ENCODE results near the gene GALNT2.
A peak's percentile ranks its signal among the peaks of the same experiment; 100 is the strongest.

GALNT2 gene

GRCh38 chr1:230066466-230067404 is at the start of gene GALNT2:
Gene GALNT2, plus strand, starts transcription at chr1:230067238. Its CDS starts 43 bp downstream, at chr1:230067281.
- Histone ChIP-seq H3K4me3 (ENCODE audit: low read length in 2 of 2) (peak within 1 kb of the TSS; percentile 75 to 88), H3K27ac (ENCODE audit: low read depth in 2 of 2, low read length in 2 of 2) (peak within 1 kb of the TSS; percentile 79 to 84), H3K9me3 (ENCODE audit: control insufficient read depth in 2 of 2, low read length in 2 of 2) (no peaks in the 10 kb centered on the region), H3K27me3 (ENCODE audit: control insufficient read depth in 2 of 2, insufficient read depth in 2 of 2, low read length in 2 of 2) (no peaks in the 10 kb centered on the region), H3K9ac (ENCODE audit: low read depth in 1 of 2, low read length in 2 of 2) (peak within 1 kb of the TSS; percentile 75 to 80), H3K36me3 (ENCODE audit: control insufficient read depth in 2 of 2, insufficient read depth in 2 of 2, low read length in 2 of 2) (no peaks in the 10 kb centered on the region), H3K4me1 (ENCODE audit: control insufficient read depth in 2 of 2, insufficient read depth in 2 of 2, low read length in 2 of 2) (peaks cover 8 to 21% of the 10 kb centered on the region in 2 donors)

- no peak overlapping the region for H3K27ac ChIP-seq (ENCODE audit: low read depth in 2 of 2, low read length in 2 of 2)
- H3K9ac ChIP-seq (ENCODE audit: low read depth in 1 of 2, low read length in 2 of 2), result no peak overlapping the region
Observed at GRCh38 chr1:230020451-230020850, 46.6 kb upstream of the GALNT2 start.

GRCh38 chr1:230022666-230023380 is 44.2 kb upstream of the GALNT2 start:
- no peaks in the 10 kb centered on the region for H3K4me1 ChIP-seq (ENCODE audit: control insufficient read depth in 2 of 2, insufficient read depth in 2 of 2, low read length in 2 of 2)
- H3K36me3 ChIP-seq (ENCODE audit: control insufficient read depth in 2 of 2, insufficient read depth in 2 of 2, low read length in 2 of 2), result no peaks in the 10 kb centered on the region
- H3K9ac ChIP-seq (ENCODE audit: low read depth in 1 of 2, low read length in 2 of 2), result no peak overlapping the region
- no peak overlapping the region for H3K27ac ChIP-seq (ENCODE audit: low read depth in 2 of 2, low read length in 2 of 2)
- no peak overlapping the region for H3K4me3 ChIP-seq (ENCODE audit: low read length in 2 of 2)
- no peaks in the 10 kb centered on the region for H3K9me3 ChIP-seq (ENCODE audit: control insufficient read depth in 2 of 2, low read length in 2 of 2)
- no peaks in the 10 kb centered on the region for H3K27me3 ChIP-seq (ENCODE audit: control insufficient read depth in 2 of 2, insufficient read depth in 2 of 2, low read length in 2 of 2)

More at GRCh38 chr1:230020451-230020850, 46.6 kb upstream of the GALNT2 start:
- Histone ChIP-seq H3K4me1 (ENCODE audit: control insufficient read depth in 2 of 2, insufficient read depth in 2 of 2, low read length in 2 of 2) (no peaks in the 10 kb centered on the region), H3K27me3 (ENCODE audit: control insufficient read depth in 2 of 2, insufficient read depth in 2 of 2, low read length in 2 of 2) (no peaks in the 10 kb centered on the region), H3K36me3 (ENCODE audit: control insufficient read depth in 2 of 2, insufficient read depth in 2 of 2, low read length in 2 of 2) (no peaks in the 10 kb centered on the region), H3K9me3 (ENCODE audit: control insufficient read depth in 2 of 2, low read length in 2 of 2) (no peaks in the 10 kb centered on the region), H3K4me3 (ENCODE audit: low read length in 2 of 2) (no peak overlapping the region)

DNA sequence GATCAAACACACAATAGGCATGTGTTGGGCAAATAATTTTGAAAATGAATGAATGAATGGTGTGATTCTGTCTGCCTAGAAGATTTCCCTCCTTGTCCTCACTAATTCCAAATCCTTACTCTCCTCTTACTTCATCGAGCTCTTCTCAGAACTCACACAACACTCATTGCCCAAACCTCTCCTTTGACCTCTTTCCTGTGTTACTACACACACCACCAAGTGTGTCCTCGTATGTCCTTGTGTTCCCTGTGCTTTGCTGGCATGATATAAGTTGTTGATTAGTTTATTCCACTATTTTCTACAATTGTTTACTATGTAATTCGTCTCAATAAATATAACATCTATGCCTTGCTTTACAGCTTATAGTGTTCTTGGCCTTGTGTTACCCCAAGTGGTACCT is 41.4 kb upstream of the GALNT2 start:
- Histone ChIP-seq H3K9me3 (ENCODE audit: control insufficient read depth in 2 of 2, low read length in 2 of 2) (no peaks in the 10 kb centered on the region), H3K27ac (ENCODE audit: low read depth in 2 of 2, low read length in 2 of 2) (no peak overlapping the region), H3K36me3 (ENCODE audit: control insufficient read depth in 2 of 2, insufficient read depth in 2 of 2, low read length in 2 of 2) (no peaks in the 10 kb centered on the region), H3K27me3 (ENCODE audit: control insufficient read depth in 2 of 2, insufficient read depth in 2 of 2, low read length in 2 of 2) (no peaks in the 10 kb centered on the region), H3K4me3 (ENCODE audit: low read length in 2 of 2) (no peak overlapping the region), H3K4me1 (ENCODE audit: control insufficient read depth in 2 of 2, insufficient read depth in 2 of 2, low read length in 2 of 2) (peaks cover 0 to 2% of the 10 kb centered on the region in 2 donors), H3K9ac (ENCODE audit: low read depth in 1 of 2, low read length in 2 of 2) (no peak overlapping the region)

GRCh38 chr1:230026139-230026538 is 40.9 kb upstream of the GALNT2 start:
- Histone ChIP-seq H3K4me3 (ENCODE audit: low read length in 2 of 2) (no peak overlapping the region), H3K27me3 (ENCODE audit: control insufficient read depth in 2 of 2, insufficient read depth in 2 of 2, low read length in 2 of 2) (no peaks in the 10 kb centered on the region), H3K36me3 (ENCODE audit: control insufficient read depth in 2 of 2, insufficient read depth in 2 of 2, low read length in 2 of 2) (no peaks in the 10 kb centered on the region), H3K9me3 (ENCODE audit: control insufficient read depth in 2 of 2, low read length in 2 of 2) (no peaks in the 10 kb centered on the region), H3K27ac (ENCODE audit: low read depth in 2 of 2, low read length in 2 of 2) (no peak overlapping the region), H3K4me1 (ENCODE audit: control insufficient read depth in 2 of 2, insufficient read depth in 2 of 2, low read length in 2 of 2) (peaks cover 0 to 2% of the 10 kb centered on the region in 2 donors), H3K9ac (ENCODE audit: low read depth in 1 of 2, low read length in 2 of 2) (no peak overlapping the region)

DNA sequence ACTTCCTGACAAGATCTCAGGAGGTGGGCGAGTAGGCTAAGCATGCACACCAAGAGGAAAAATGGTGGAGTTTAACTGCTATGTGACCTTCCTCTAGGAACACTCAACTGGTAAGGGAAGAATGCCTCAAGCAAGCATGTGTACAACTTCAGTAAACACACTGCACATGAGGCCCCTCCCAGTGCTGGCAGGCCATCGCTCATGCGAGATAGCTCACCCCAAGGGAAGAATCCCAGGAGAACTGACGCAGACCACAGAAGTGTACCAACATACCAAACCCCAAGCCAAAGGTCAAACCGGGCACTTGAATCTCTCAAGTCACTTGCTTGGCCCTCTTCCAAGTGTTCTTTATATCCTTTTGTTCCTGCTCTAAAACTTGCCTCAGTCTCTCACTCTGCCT is 40.5 kb upstream of the GALNT2 start:
- no peaks in the 10 kb centered on the region for H3K9me3 ChIP-seq (ENCODE audit: control insufficient read depth in 2 of 2, low read length in 2 of 2)
- H3K4me3 ChIP-seq (ENCODE audit: low read length in 2 of 2), result no peak overlapping the region
- H3K27ac ChIP-seq (ENCODE audit: low read depth in 2 of 2, low read length in 2 of 2), result no peak overlapping the region

DNA sequence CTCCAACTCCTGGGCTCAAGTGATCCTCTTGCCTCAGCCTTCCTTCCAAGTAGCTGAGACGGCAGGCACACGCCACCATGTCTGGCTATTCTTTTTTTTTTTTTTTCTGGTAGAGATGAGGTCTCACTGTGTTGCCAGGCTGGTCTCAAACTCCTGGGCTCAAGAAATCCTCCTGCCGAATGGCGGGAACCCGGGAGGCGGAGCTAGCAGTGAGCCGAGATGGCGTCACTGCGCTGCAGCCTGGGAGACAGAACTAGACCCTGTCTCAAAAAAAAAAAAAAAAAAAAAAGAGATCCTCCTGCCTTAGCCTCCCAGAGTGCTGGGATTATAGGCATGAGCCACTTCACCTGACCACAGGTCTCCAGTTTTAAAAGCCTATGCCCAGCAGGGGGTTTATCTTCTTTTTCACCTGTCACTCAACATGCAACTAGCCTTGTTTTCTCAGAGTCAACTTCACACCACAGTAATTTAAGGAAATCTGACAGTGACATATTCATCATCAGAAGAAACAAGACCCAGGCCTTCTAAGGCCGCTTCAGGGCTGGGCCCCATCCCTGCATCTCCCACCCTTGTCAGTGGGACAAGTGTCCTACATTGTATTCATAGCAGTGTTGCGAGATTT is 38.3 kb upstream of the GALNT2 start:
- H3K27me3 ChIP-seq (ENCODE audit: control insufficient read depth in 2 of 2, insufficient read depth in 2 of 2, low read length in 2 of 2), result no peaks in the 10 kb centered on the region
- no peaks in the 10 kb centered on the region for H3K36me3 ChIP-seq (ENCODE audit: control insufficient read depth in 2 of 2, insufficient read depth in 2 of 2, low read length in 2 of 2)
- no peaks in the 10 kb centered on the region for H3K9me3 ChIP-seq (ENCODE audit: control insufficient read depth in 2 of 2, low read length in 2 of 2)

More for the DNA sequence above, 40.5 kb upstream of the GALNT2 start:
- no peaks in the 10 kb centered on the region for H3K36me3 ChIP-seq (ENCODE audit: control insufficient read depth in 2 of 2, insufficient read depth in 2 of 2, low read length in 2 of 2)
- peaks cover 0 to 2% of the 10 kb centered on the region in 2 donors for H3K4me1 ChIP-seq (ENCODE audit: control insufficient read depth in 2 of 2, insufficient read depth in 2 of 2, low read length in 2 of 2)
- H3K27me3 ChIP-seq (ENCODE audit: control insufficient read depth in 2 of 2, insufficient read depth in 2 of 2, low read length in 2 of 2), result no peaks in the 10 kb centered on the region
- H3K9ac ChIP-seq (ENCODE audit: low read depth in 1 of 2, low read length in 2 of 2), result no peak overlapping the region

GRCh38 chr1:230029244-230029941 is 37.6 kb upstream of the GALNT2 start:
- Histone ChIP-seq H3K27me3 (ENCODE audit: control insufficient read depth in 2 of 2, insufficient read depth in 2 of 2, low read length in 2 of 2) (no peaks in the 10 kb centered on the region), H3K4me3 (ENCODE audit: low read length in 2 of 2) (no peak overlapping the region), H3K27ac (ENCODE audit: low read depth in 2 of 2, low read length in 2 of 2) (no peak overlapping the region), H3K36me3 (ENCODE audit: control insufficient read depth in 2 of 2, insufficient read depth in 2 of 2, low read length in 2 of 2) (no peaks in the 10 kb centered on the region), H3K9me3 (ENCODE audit: control insufficient read depth in 2 of 2, low read length in 2 of 2) (no peaks in the 10 kb centered on the region), H3K4me1 (ENCODE audit: control insufficient read depth in 2 of 2, insufficient read depth in 2 of 2, low read length in 2 of 2) (peaks cover 0 to 2% of the 10 kb centered on the region in 2 donors), H3K9ac (ENCODE audit: low read depth in 1 of 2, low read length in 2 of 2) (no peak overlapping the region)

More for the DNA sequence above, 38.3 kb upstream of the GALNT2 start:
- no peak overlapping the region for H3K9ac ChIP-seq (ENCODE audit: low read depth in 1 of 2, low read length in 2 of 2)
- H3K4me1 ChIP-seq (ENCODE audit: control insufficient read depth in 2 of 2, insufficient read depth in 2 of 2, low read length in 2 of 2), result peaks cover 0 to 2% of the 10 kb centered on the region in 2 donors
- no peak overlapping the region for H3K4me3 ChIP-seq (ENCODE audit: low read length in 2 of 2)
- no peak overlapping the region for H3K27ac ChIP-seq (ENCODE audit: low read depth in 2 of 2, low read length in 2 of 2)

DNA sequence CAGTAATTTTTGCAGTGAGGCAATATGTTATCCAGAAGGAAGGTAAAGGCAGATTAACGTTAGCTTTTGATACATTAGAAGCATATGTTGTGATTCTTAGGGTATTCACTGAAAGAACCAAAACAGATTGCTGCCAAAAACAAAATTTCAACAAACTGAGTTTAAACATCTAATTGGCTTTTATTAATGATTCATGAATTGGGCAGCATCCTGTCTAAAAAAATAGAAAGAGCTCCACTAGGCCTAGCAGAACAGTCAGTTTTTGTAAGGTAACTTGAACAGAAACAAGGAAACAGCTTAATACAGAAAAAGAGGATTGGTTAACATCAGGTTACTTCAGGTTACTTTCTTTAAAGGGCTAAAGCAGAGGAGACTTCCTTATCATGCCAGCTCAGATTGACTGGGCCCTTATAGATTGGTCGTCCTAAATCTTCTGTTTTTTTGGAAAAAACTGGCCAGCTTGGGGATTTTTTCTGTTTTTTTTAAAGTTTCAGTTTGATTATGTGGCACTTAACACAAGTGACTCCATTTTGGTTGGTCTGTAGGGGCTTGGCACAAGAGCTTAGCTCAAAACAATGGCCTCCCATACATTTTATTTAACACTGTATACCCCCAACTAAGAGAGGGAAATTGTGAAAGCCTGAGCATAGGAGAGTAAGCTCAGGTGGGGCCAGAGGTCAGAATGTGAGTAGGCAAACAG is 36.8 kb upstream of the GALNT2 start:
- H3K9ac ChIP-seq (ENCODE audit: low read depth in 1 of 2, low read length in 2 of 2), result no peak overlapping the region
- no peak overlapping the region for H3K27ac ChIP-seq (ENCODE audit: low read depth in 2 of 2, low read length in 2 of 2)
- no peak overlapping the region for H3K4me3 ChIP-seq (ENCODE audit: low read length in 2 of 2)
- H3K9me3 ChIP-seq (ENCODE audit: control insufficient read depth in 2 of 2, low read length in 2 of 2), result no peaks in the 10 kb centered on the region
- H3K4me1 ChIP-seq (ENCODE audit: control insufficient read depth in 2 of 2, insufficient read depth in 2 of 2, low read length in 2 of 2), result peaks cover 0 to 2% of the 10 kb centered on the region in 2 donors
- no peaks in the 10 kb centered on the region for H3K36me3 ChIP-seq (ENCODE audit: control insufficient read depth in 2 of 2, insufficient read depth in 2 of 2, low read length in 2 of 2)
- no peaks in the 10 kb centered on the region for H3K27me3 ChIP-seq (ENCODE audit: control insufficient read depth in 2 of 2, insufficient read depth in 2 of 2, low read length in 2 of 2)
